ENCODE results near the gene S100A12.

DNA sequence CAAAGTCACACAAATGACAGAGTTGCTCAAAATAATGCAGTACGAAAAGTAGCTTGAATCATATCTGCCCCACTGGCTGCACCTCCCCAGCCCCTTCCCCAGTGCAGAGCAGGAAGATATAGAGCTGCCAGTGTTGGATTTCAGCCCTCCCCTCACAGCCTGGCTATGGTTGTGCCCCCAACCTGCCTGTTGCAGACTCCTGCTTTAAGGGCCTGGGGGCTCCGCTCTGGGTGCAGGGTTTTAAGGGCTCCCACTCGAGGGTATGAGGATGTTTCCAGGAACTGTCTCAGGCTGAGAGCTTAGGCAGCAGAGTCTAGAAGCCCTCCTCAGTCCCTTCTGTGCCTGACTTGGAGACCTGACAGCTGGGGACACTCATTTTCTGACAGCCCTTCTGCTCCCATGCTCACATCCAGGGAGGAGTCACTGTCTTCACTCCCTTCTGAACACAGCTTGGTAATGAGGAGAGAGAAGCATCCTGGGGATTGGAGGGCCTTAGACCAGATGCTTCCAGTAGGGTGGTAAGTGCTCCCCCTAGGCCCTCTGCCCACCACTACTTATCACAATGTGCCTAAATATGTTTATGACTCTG is 13.1 kb downstream of the S100A12 start:
- TF ChIP-seq POLR2A (IDR thresholded peaks at IDR 0.05) (no peak), POLR2AphosphoS5 (IDR thresholded peaks at IDR 0.05) (no peak), EP300 (IDR thresholded peaks at IDR 0.05) (no peak)
- TF ChIP-seq, protein P1, sequence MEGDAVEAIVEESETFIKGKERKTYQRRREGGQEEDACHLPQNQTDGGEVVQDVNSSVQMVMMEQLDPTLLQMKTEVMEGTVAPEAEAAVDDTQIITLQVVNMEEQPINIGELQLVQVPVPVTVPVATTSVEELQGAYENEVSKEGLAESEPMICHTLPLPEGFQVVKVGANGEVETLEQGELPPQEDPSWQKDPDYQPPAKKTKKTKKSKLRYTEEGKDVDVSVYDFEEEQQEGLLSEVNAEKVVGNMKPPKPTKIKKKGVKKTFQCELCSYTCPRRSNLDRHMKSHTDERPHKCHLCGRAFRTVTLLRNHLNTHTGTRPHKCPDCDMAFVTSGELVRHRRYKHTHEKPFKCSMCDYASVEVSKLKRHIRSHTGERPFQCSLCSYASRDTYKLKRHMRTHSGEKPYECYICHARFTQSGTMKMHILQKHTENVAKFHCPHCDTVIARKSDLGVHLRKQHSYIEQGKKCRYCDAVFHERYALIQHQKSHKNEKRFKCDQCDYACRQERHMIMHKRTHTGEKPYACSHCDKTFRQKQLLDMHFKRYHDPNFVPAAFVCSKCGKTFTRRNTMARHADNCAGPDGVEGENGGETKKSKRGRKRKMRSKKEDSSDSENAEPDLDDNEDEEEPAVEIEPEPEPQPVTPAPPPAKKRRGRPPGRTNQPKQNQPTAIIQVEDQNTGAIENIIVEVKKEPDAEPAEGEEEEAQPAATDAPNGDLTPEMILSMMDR (IDR thresholded peaks at IDR 0.05), result no peak

Measured in sigmoid colon (tissue), 4 donors.